ENCODE measurements around the gene KCNIP4. TPM values are rescaled to one million over a fixed set of nuclear protein-coding genes. Genes with fewer than 3 reads are reported as not detected.
A peak's percentile ranks its signal among the peaks of the same experiment; 100 is the strongest.

The KCNIP4 gene
- total RNA-seq, 1 donor from 2014 or later, result 0.59 TPM

GRCh38 chr4:21778702-21779101 is 169.9 kb downstream of the KCNIP4 start:
- no peaks in the 10 kb centered on the region for H3K27me3 ChIP-seq (ENCODE audit: insufficient read depth, low read length)
- no peak overlapping the region for H3K9ac ChIP-seq (ENCODE audit: low read length)
- no peak overlapping the region for H3K4me3 ChIP-seq (ENCODE audit: insufficient read depth, low read depth, low read length)
- H3K27ac Mint-ChIP-seq (ENCODE audit: unreplicated experiment), result no peak overlapping the region
- H3K4me2 ChIP-seq (ENCODE audit: low read length), result no peak overlapping the region
- no peak overlapping the region for H3K4me3 Mint-ChIP-seq (ENCODE audit: unreplicated experiment)
- H3K4me1 ChIP-seq (ENCODE audit: insufficient read depth, low read length), result peaks cover 7% of the 10 kb centered on the region
- no peaks in the 10 kb centered on the region for H3K79me2 ChIP-seq (ENCODE audit: insufficient read depth, low read length)
- DNase-seq (ENCODE audit: low read depth) (no peak), FAIRE-seq (no peak)
- TF ChIP-seq CTCF (IDR thresholded peaks at IDR 0.05; ENCODE audit: insufficient read depth, low read depth, low read length) (no peak), EZH2 (IDR thresholded peaks at IDR 0.05; ENCODE audit: insufficient read depth, low read length) (no peak)
- H3K36me3 ChIP-seq (ENCODE audit: insufficient read depth, low read length), result no peaks in the 10 kb centered on the region
- H3K4me1 Mint-ChIP-seq (ENCODE audit: low read depth, unreplicated experiment), result peaks cover 7% of the 10 kb centered on the region
- no peak overlapping the region for H3K27ac ChIP-seq (ENCODE audit: low read depth, low read length)
- no peak overlapping the region for H2AFZ ChIP-seq (ENCODE audit: low read depth, low read length)
- no peaks in the 10 kb centered on the region for H3K27me3 Mint-ChIP-seq (ENCODE audit: low read depth, unreplicated experiment)
- no peaks in the 10 kb centered on the region for H3K9me3 ChIP-seq (ENCODE audit: insufficient read depth, low read depth, low read length)
- no peaks in the 10 kb centered on the region for H3K9me3 Mint-ChIP-seq (ENCODE audit: unreplicated experiment)
- H4K20me1 ChIP-seq (ENCODE audit: insufficient read depth, low read length), result no peaks in the 10 kb centered on the region
- no peaks in the 10 kb centered on the region for H3K36me3 Mint-ChIP-seq (ENCODE audit: low read depth, unreplicated experiment)

- H3K36me3 ChIP-seq (ENCODE audit: insufficient read depth, low read length), result no peaks in the 10 kb centered on the region
- no peaks in the 10 kb centered on the region for H4K20me1 ChIP-seq (ENCODE audit: insufficient read depth, low read length)
- H3K4me1 Mint-ChIP-seq (ENCODE audit: low read depth, unreplicated experiment), result peaks cover 7% of the 10 kb centered on the region
- no peaks in the 10 kb centered on the region for H3K36me3 Mint-ChIP-seq (ENCODE audit: low read depth, unreplicated experiment)
- no peak for TF ChIP-seq EZH2 (IDR thresholded peaks at IDR 0.05; ENCODE audit: insufficient read depth, low read length)
- no peak for TF ChIP-seq CTCF (IDR thresholded peaks at IDR 0.05; ENCODE audit: insufficient read depth, low read depth, low read length)
- no peaks in the 10 kb centered on the region for H3K79me2 ChIP-seq (ENCODE audit: insufficient read depth, low read length)
- FAIRE-seq, result no peak
- H3K9ac ChIP-seq (ENCODE audit: low read length), result no peak overlapping the region
- H3K27me3 ChIP-seq (ENCODE audit: insufficient read depth, low read length), result no peaks in the 10 kb centered on the region
- H3K4me3 Mint-ChIP-seq (ENCODE audit: unreplicated experiment), result no peak overlapping the region
- no peak for DNase-seq (ENCODE audit: low read depth)
- H2AFZ ChIP-seq (ENCODE audit: low read depth, low read length), result no peak overlapping the region
- H3K4me3 ChIP-seq (ENCODE audit: insufficient read depth, low read depth, low read length), result no peak overlapping the region
- no peak overlapping the region for H3K4me2 ChIP-seq (ENCODE audit: low read length)
- peaks cover 7% of the 10 kb centered on the region for H3K4me1 ChIP-seq (ENCODE audit: insufficient read depth, low read length)
- no peaks in the 10 kb centered on the region for H3K9me3 ChIP-seq (ENCODE audit: insufficient read depth, low read depth, low read length)
- H3K27me3 Mint-ChIP-seq (ENCODE audit: low read depth, unreplicated experiment), result no peaks in the 10 kb centered on the region
- H3K9me3 Mint-ChIP-seq (ENCODE audit: unreplicated experiment), result peaks cover 5% of the 10 kb centered on the region
- H3K27ac ChIP-seq (ENCODE audit: low read depth, low read length), result no peak overlapping the region
- H3K27ac Mint-ChIP-seq (ENCODE audit: unreplicated experiment), result no peak overlapping the region
These were observed 172.9 kb downstream of the KCNIP4 start for GRCh38 chr4:21775703-21776102.

GRCh38 chr4:21769404-21770147 is 179.0 kb downstream of the KCNIP4 start:
- TF ChIP-seq CTCF (IDR thresholded peaks at IDR 0.05; ENCODE audit: insufficient read depth, low read depth, low read length), result no peak
- no peak for TF ChIP-seq EZH2 (IDR thresholded peaks at IDR 0.05; ENCODE audit: insufficient read depth, low read length)
- no peaks in the 10 kb centered on the region for H3K79me2 ChIP-seq (ENCODE audit: insufficient read depth, low read length)
- H3K27me3 ChIP-seq (ENCODE audit: insufficient read depth, low read length), result no peaks in the 10 kb centered on the region
- H3K9me3 ChIP-seq (ENCODE audit: insufficient read depth, low read depth, low read length), result no peaks in the 10 kb centered on the region
- Mint-ChIP-seq H3K36me3 (ENCODE audit: low read depth, unreplicated experiment) (no peaks in the 10 kb centered on the region), H3K27me3 (ENCODE audit: low read depth, unreplicated experiment) (no peaks in the 10 kb centered on the region), H3K4me1 (ENCODE audit: low read depth, unreplicated experiment) (peaks cover 11% of the 10 kb centered on the region), H3K9me3 (ENCODE audit: unreplicated experiment) (peaks cover 5% of the 10 kb centered on the region), H3K4me3 (ENCODE audit: unreplicated experiment) (no peak overlapping the region), H3K27ac (ENCODE audit: unreplicated experiment) (peak overlapping the region; percentile 89)
- no peak overlapping the region for H3K9ac ChIP-seq (ENCODE audit: low read length)
- H3K4me1 ChIP-seq (ENCODE audit: insufficient read depth, low read length), result peaks cover 7% of the 10 kb centered on the region
- peak; percentile 78 for FAIRE-seq
- no peaks in the 10 kb centered on the region for H4K20me1 ChIP-seq (ENCODE audit: insufficient read depth, low read length)
- H3K4me2 ChIP-seq (ENCODE audit: low read length), result peak overlapping the region; percentile 44
- no peak overlapping the region for H2AFZ ChIP-seq (ENCODE audit: low read depth, low read length)
- peak overlapping the region; percentile 56 for H3K27ac ChIP-seq (ENCODE audit: low read depth, low read length)
- no peaks in the 10 kb centered on the region for H3K36me3 ChIP-seq (ENCODE audit: insufficient read depth, low read length)
- peak; percentile 89 for DNase-seq (ENCODE audit: low read depth)
- H3K4me3 ChIP-seq (ENCODE audit: insufficient read depth, low read depth, low read length), result no peak overlapping the region
